ENCODE results near the gene CPZ. TPM values are rescaled to one million over a fixed set of nuclear protein-coding genes. Genes with fewer than 3 reads are reported as not detected.

The CPZ gene
- total RNA-seq, 1 experiment from 2014 or later, result 37.3 TPM

DNA sequence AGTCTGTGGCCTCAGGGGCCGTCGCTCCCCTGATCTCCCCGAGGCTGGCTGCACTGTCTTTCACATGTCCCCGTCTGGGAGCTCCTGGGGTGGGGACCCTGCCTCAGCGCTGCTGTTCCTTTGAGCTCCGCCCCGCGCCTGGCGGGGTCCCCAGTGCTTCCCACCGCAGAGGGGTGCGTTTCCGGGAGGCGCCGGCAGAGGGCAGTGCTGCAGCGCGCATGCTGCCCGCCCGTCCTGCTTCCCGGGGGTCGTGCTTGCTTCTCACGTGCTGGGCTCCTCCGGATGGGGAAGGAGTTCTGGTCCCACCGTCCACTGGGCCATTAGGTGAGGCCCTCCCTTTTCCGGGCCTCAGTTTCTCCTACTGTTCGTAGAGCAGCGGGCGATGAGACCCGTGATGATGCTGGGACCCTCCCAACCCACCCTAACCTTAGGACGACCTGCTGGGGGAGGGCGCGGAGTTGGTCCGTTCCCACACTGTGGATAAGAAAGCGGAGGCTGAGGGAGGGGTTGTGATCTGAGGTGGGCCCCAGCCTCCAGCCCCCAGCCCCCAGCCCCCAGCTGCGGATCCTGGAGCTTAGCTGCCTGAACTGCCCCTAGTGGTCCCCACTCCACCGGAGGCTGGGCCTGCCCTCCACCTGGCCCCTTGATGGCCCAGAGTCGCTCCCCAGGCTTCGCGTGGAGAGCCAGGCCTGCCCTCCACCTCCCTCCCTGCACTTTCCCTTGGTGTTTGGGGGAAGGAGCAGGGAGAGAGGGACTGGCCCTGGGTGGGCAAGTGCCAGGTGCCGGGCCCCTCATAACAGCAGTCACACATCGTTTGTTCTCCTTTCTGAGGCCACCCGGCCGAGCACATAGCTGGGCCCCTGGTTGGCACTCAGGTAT, 15.3 kb downstream of the CPZ start:
- no peak overlapping the region for H3K4ac ChIP-seq (ENCODE audit: low read depth, low read length)
- H3K27ac Mint-ChIP-seq, result no peak overlapping the region
- H3K4me3 Mint-ChIP-seq, result no peak overlapping the region
- H2BK20ac ChIP-seq (ENCODE audit: low read depth, low read length, poor library complexity, severe bottlenecking), result no peak overlapping the region
- WGBS (ENCODE audit: extremely low coverage, insufficient read length, low lambda C conversion rate), result no CpG with 5 or more reads among the region's 42 CpGs
- H3T11ph ChIP-seq (ENCODE audit: low read length), result no peak overlapping the region
- H3K14ac ChIP-seq (ENCODE audit: insufficient read depth, low read length), result no peak overlapping the region
- no peaks in the 10 kb centered on the region; a peak in 1 of 4 replicates for H3K4me1 Mint-ChIP-seq
- H3K27me3 ChIP-seq (ENCODE audit: insufficient read depth, low read length), result no peaks in the 10 kb centered on the region
- H3K79me2 ChIP-seq (ENCODE audit: insufficient read depth, low read length), result no peaks in the 10 kb centered on the region
- no peak overlapping the region for H3K23ac ChIP-seq (ENCODE audit: insufficient read length, low read depth, low read length)
- no peaks in the 10 kb centered on the region for H3K79me1 ChIP-seq (ENCODE audit: insufficient read depth, low read depth, low read length, poor library complexity, severe bottlenecking)
- DNase-seq, result peak; percentile 82
- H3K9ac ChIP-seq (ENCODE audit: extremely low read depth, insufficient read length, low read length), result no peak overlapping the region
- no peak overlapping the region for H3K56ac ChIP-seq (ENCODE audit: insufficient read length, low read depth, low read length)
- H2BK12ac ChIP-seq (ENCODE audit: insufficient read length, low read depth, low read length), result no peak overlapping the region
- no peaks in the 10 kb centered on the region for H4K20me1 ChIP-seq (ENCODE audit: control insufficient read depth, insufficient read depth, insufficient read length)
- no peak overlapping the region for H2BK15ac ChIP-seq (ENCODE audit: low read depth, low read length)
- H3K18ac ChIP-seq (ENCODE audit: insufficient read length, low read depth, low read length), result no peak overlapping the region
- H3K27ac ChIP-seq (ENCODE audit: insufficient read length, low read depth, low read length), result no peak overlapping the region
- H2AK5ac ChIP-seq (ENCODE audit: insufficient read length, low read length), result no peak overlapping the region
- no peaks in the 10 kb centered on the region for H3K9me3 ChIP-seq (ENCODE audit: control insufficient read depth, low read depth, low read length)
- no peaks in the 10 kb centered on the region for H3K9me3 Mint-ChIP-seq
- H3K4me2 ChIP-seq (ENCODE audit: insufficient read depth, insufficient read length, low read length), result no peak overlapping the region
- H2AFZ ChIP-seq (ENCODE audit: low read length), result no peak overlapping the region
- no peak overlapping the region for H2BK5ac ChIP-seq (ENCODE audit: insufficient read length, low read length)
- no peaks in the 10 kb centered on the region for H3K4me1 ChIP-seq (ENCODE audit: insufficient read depth, low read length)
- H3K27me3 Mint-ChIP-seq (ENCODE audit: low read depth), result peaks cover 2% of the 10 kb centered on the region; the same call in 1 of the 2 replicates
- no peak overlapping the region for H4K8ac ChIP-seq (replicated peaks; ENCODE audit: insufficient read length, low read depth, low read length)
- TF ChIP-seq, protein P1, sequence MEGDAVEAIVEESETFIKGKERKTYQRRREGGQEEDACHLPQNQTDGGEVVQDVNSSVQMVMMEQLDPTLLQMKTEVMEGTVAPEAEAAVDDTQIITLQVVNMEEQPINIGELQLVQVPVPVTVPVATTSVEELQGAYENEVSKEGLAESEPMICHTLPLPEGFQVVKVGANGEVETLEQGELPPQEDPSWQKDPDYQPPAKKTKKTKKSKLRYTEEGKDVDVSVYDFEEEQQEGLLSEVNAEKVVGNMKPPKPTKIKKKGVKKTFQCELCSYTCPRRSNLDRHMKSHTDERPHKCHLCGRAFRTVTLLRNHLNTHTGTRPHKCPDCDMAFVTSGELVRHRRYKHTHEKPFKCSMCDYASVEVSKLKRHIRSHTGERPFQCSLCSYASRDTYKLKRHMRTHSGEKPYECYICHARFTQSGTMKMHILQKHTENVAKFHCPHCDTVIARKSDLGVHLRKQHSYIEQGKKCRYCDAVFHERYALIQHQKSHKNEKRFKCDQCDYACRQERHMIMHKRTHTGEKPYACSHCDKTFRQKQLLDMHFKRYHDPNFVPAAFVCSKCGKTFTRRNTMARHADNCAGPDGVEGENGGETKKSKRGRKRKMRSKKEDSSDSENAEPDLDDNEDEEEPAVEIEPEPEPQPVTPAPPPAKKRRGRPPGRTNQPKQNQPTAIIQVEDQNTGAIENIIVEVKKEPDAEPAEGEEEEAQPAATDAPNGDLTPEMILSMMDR (conservative IDR thresholded peaks at IDR 0.05), result peak; percentile 99
- H3K23me2 ChIP-seq (ENCODE audit: insufficient read length, low read depth, low read length, poor library complexity, severe bottlenecking), result no peaks in the 10 kb centered on the region
- H3K36me3 Mint-ChIP-seq (ENCODE audit: insufficient read depth in 1 of 3, low read depth in 3 of 3), result peaks cover 2 to 37% (median 35%) of the 10 kb centered on the region in 3 experiments; a peak in 6 of 7 replicates
- H4K91ac ChIP-seq (ENCODE audit: insufficient read length, low read depth, low read length), result no peak overlapping the region
- H4K5ac ChIP-seq (ENCODE audit: insufficient read length, low read depth, low read length), result no peak overlapping the region
- no peak overlapping the region for H2BK120ac ChIP-seq (ENCODE audit: low read depth, low read length, poor library complexity, severe bottlenecking)
